SK-N-SH (cell line): ENCODE data around the gene EFHD1. TPM values are rescaled to one million over a fixed set of nuclear protein-coding genes. Genes with fewer than 3 reads are reported as not detected.

Experiments used
- CTCF ChIA-PET: fragments of 300-600, 350-600 bp; formaldehyde crosslinking; extraction: SDS; loops from one replicate; lab custom pipeline; 2021; lab: Yijun Ruan, JAX
- POLR2A ChIA-PET: fragments of 350-600 bp; sonication (Branson Sonifier 250); formaldehyde crosslinking; extraction: SDS; loops from one replicate; lab custom pipeline; 2020; ENCODE audit warnings: antibody characterized with exemption, inconsistent platforms; lab: Yijun Ruan, JAX
- DNase-seq: peaks from one replicate; pipeline ENCODE4 v3.0.0; 2012
- H2AFZ ChIP-seq: fragments of 200-600 bp; sonication (generic); 2 replicates; pipeline ENCODE4 v1.8.1; 2016; ENCODE audit warnings: antibody characterized with exemption, mild to moderate bottlenecking, low read depth
- H3F3A ChIP-seq: fragments of 200-600 bp; sonication (generic); replicated peaks from 2 replicates; pipeline ENCODE3; 2016; ENCODE audit warnings: antibody characterized with exemption, mild to moderate bottlenecking; ENCODE audit not compliant: insufficient read depth
- H3K27ac ChIP-seq, 2 experiments: fragments of 200-500 bp in 1 of 2; fragments of 200-600 bp in 1 of 2; sonication (Bioruptor generic) in 1 of 2; sonication (generic), shearing (Covaris generic) in 1 of 2; 2 replicates each; pipeline versions ENCODE4 v1.5.1 to v1.6.1; 2014 to 2016; ENCODE audit warnings: low read depth in 2 of 2, inconsistent platforms in 1 of 2, low read length in 1 of 2, mild to moderate bottlenecking in 1 of 2, mixed read lengths in 1 of 2
- H3K27me3 ChIP-seq: fragments of 200-600 bp; sonication (generic), shearing (Covaris generic); 2 replicates; pipeline ENCODE4 v1.6.1; 2016; ENCODE audit warnings: mixed run types; ENCODE audit not compliant: insufficient read depth
- H3K36me3 ChIP-seq, 2 experiments: fragments of 200-500 bp in 1 of 2; fragments of 200-600 bp in 1 of 2; sonication (Bioruptor generic) in 1 of 2; sonication (generic) in 1 of 2; replicated peaks in 1 of 2; 2 replicates each; pipeline versions ENCODE3 to v1.5.1; 2014 to 2016; ENCODE audit warnings: low read length in 1 of 2, mild to moderate bottlenecking in 1 of 2; ENCODE audit not compliant: insufficient read depth in 2 of 2, control insufficient read depth in 1 of 2
- H3K4me1 ChIP-seq, 2 experiments: fragments of 200-500 bp in 1 of 2; fragments of 200-600 bp in 1 of 2; sonication (Bioruptor generic) in 1 of 2; sonication (generic), shearing (Covaris generic) in 1 of 2; 2 replicates each; pipeline versions ENCODE4 v1.5.1 to v1.6.1; 2014 to 2016; ENCODE audit warnings: low read depth in 1 of 2, low read length in 1 of 2, mixed run types in 1 of 2; ENCODE audit not compliant: insufficient read depth in 2 of 2, control insufficient read depth in 1 of 2
- H3K4me2 ChIP-seq: fragments of 200-600 bp; sonication (generic), shearing (Covaris generic); 2 replicates; pipeline ENCODE4 v1.6.1; 2017; ENCODE audit warnings: mixed run types
- H3K4me3 ChIP-seq, 2 experiments: fragments of 200-500 bp in 1 of 2; fragments of 200-600 bp in 1 of 2; sonication (Bioruptor generic) in 1 of 2; sonication (generic), shearing (Covaris generic) in 1 of 2; 2 replicates each; pipeline versions ENCODE4 v1.5.1 to v1.8.1; 2014 to 2016; ENCODE audit warnings: low read depth in 2 of 2, inconsistent platforms in 1 of 2, low read length in 1 of 2, mild to moderate bottlenecking in 1 of 2, mixed read lengths in 1 of 2, moderate library complexity in 1 of 2
- H3K79me2 ChIP-seq: fragments of 200-600 bp; sonication (generic); 2 replicates; pipeline ENCODE4 v1.8.1; 2017; ENCODE audit warnings: mild to moderate bottlenecking; ENCODE audit not compliant: insufficient read depth
- H3K9ac ChIP-seq: fragments of 200-600 bp; sonication (generic); 2 replicates; pipeline ENCODE4 v1.6.1; 2017; ENCODE audit warnings: mixed run types
- H3K9me2 ChIP-seq: fragments of 200-600 bp; sonication (generic); 2 replicates; pipeline ENCODE4 v1.6.1; 2017; ENCODE audit warnings: mixed run types
- H3K9me3 ChIP-seq: fragments of 200-600 bp; sonication (generic); 2 replicates; pipeline ENCODE4 v1.6.1; 2017; ENCODE audit warnings: mixed run types, mild to moderate bottlenecking, moderate library complexity
- H4K20me1 ChIP-seq: fragments of 200-600 bp; sonication (generic); 2 replicates; pipeline ENCODE4 v1.6.1; 2017; ENCODE audit warnings: mild to moderate bottlenecking, mixed run types; ENCODE audit not compliant: insufficient read depth
- CHD2 ChIP-seq: fragments of 150-350 bp; IDR thresholded peaks from 2 replicates; pipeline ENCODE4 v1.6.1; 2018; ENCODE audit warnings: low read length; ENCODE audit not compliant: partially characterized antibody
- ELF1 ChIP-seq: IDR thresholded peaks from 2 replicates; pipeline ENCODE4 v1.4.0; 2012
- EP300 ChIP-seq, 2 experiments: IDR thresholded peaks; 2 replicates each; pipeline versions ENCODE4 v1.4.0 to v1.6.1; 2012; ENCODE audit warnings: borderline replicate concordance in 1 of 2, low read depth in 1 of 2, low read length in 1 of 2
- EZH2phosphoT487 ChIP-seq: fragments of 200-600 bp; sonication (generic); IDR thresholded peaks from 2 replicates; pipeline ENCODE4 v1.6.1; 2017; ENCODE audit warnings: low read depth, mixed run types, mild to moderate bottlenecking, antibody characterized with exemption, moderate library complexity, borderline replicate concordance
- FOXJ3 ChIP-seq: sonication (generic); formaldehyde crosslinking; IDR thresholded peaks from 2 replicates; pipeline ENCODE4 v1.5.1; 2020; ENCODE audit warnings: mild to moderate bottlenecking, missing genetic modification reagents
- GABPA ChIP-seq: IDR thresholded peaks from 2 replicates; pipeline ENCODE4 v1.4.0; 2012; ENCODE audit warnings: low read depth, mild to moderate bottlenecking
- GATA2 ChIP-seq: sonication (generic); formaldehyde crosslinking; IDR thresholded peaks from 2 replicates; pipeline ENCODE4 v1.5.0; 2020; ENCODE audit warnings: mild to moderate bottlenecking, missing genetic modification reagents
- MXI1 ChIP-seq: IDR thresholded peaks from 2 replicates; pipeline ENCODE4 v1.6.1; 2012; ENCODE audit warnings: mild to moderate bottlenecking, low read depth, low read length, improper control_type of control experiment
- NFIC ChIP-seq: IDR thresholded peaks from 2 replicates; pipeline ENCODE4 v1.4.0; 2012; ENCODE audit warnings: borderline replicate concordance
- POLR2AphosphoS5 ChIP-seq: IDR thresholded peaks from 2 replicates; pipeline ENCODE4 v1.6.1; 2012; ENCODE audit warnings: low read depth, low read length
- RCOR1 ChIP-seq: fragments of 150-350 bp; IDR thresholded peaks from 2 replicates; pipeline ENCODE4 v1.6.1; 2017; ENCODE audit warnings: antibody characterized with exemption, low read length
- RFX5 ChIP-seq: IDR thresholded peaks from 2 replicates; pipeline ENCODE4 v1.6.1; 2012; ENCODE audit warnings: mild to moderate bottlenecking, improper control_type of control experiment, low read length
- SIN3A ChIP-seq: IDR thresholded peaks from 2 replicates; pipeline ENCODE4 v1.6.1; 2012; ENCODE audit warnings: low read depth, mild to moderate bottlenecking, low read length, moderate library complexity, borderline replicate concordance
- SMC3 ChIP-seq: IDR thresholded peaks from 2 replicates; pipeline ENCODE4 v1.6.1; 2012; ENCODE audit warnings: low read depth, low read length, improper control_type of control experiment
- TAF1 ChIP-seq: IDR thresholded peaks from 2 replicates; pipeline ENCODE4 v1.6.1; 2012; ENCODE audit warnings: low read depth, mild to moderate bottlenecking, low read length, moderate library complexity, borderline replicate concordance
- TCF12 ChIP-seq: IDR thresholded peaks from 2 replicates; pipeline ENCODE4 v1.4.0; 2012
- ZBTB33 ChIP-seq: IDR thresholded peaks from 2 replicates; pipeline ENCODE4 v1.4.0; 2012; ENCODE audit warnings: low read depth, borderline replicate concordance
- WGBS: methylation state at CpG from one replicate; pipeline ENCODE4 v1.1.6; 2017; ENCODE audit warnings: low lambda C conversion rate; 5-methylcytosine and 5-hydroxymethylcytosine counted together
- polyA plus RNA-seq, 3 experiments: library from polyadenylated mRNA; depleted of rRNA; stranded (reverse); fragments of >200 nt; gene quantifications; 2 replicates each; pipeline ENCODE4 v1.2.3, GENCODE V29; 2012
- TF ChIP-seq, protein P1 (sequence below): IDR thresholded peaks from 2 replicates; pipeline ENCODE4 v1.4.0; 2012; ENCODE audit warnings: low read depth
- TF ChIP-seq, protein P2 (sequence below): fragments of 150-350 bp; IDR thresholded peaks from 2 replicates; pipeline ENCODE4 v1.6.1; 2017; ENCODE audit warnings: antibody characterized with exemption, low read length, low read depth, borderline replicate concordance
- TF ChIP-seq, protein P3 (sequence below): IDR thresholded peaks from 2 replicates; pipeline ENCODE4 v1.4.0; 2012; ENCODE audit warnings: low read depth, borderline replicate concordance

The EFHD1 gene
- polyA plus RNA-seq, 1 of the 3 experiments (the other 2 are of a cell fraction) = not detected

GRCh38 chr2:232723027-232723426 is 89.6 kb downstream of the EFHD1 start:
- WGBS = 100% methylated on average over 1 of the region's 1 CpG
- POLR2A ChIA-PET = interaction anchor here (0.6 kb wide), 1 partner anchor 545 kb away, joined by 4 read pairs; no protein-coding TSS in a partner anchor
- Histone ChIP-seq H3K27me3 (no peaks in the 10 kb centered on the region), H3K27ac (no peak overlapping the region), H3K9me3 (no peaks in the 10 kb centered on the region), H4K20me1 (peaks cover 34% of the 10 kb centered on the region), H2AFZ (no peak overlapping the region), H3K79me2 (peaks cover 94% of the 10 kb centered on the region), H3F3A (no peaks in the 10 kb centered on the region), H3K9me2 (no peaks in the 10 kb centered on the region), H3K4me3 (no peak overlapping the region)
- TF ChIP-seq EP300 (IDR thresholded peaks at IDR 0.05; ENCODE audit: borderline replicate concordance in 1 of 2, low read depth in 1 of 2, low read length in 1 of 2) (no peak), FOXJ3 (CRISPR knock-in tag) (no peak), TAF1 (no peak), GABPA (no peak), MXI1 (no peak), GATA2 (CRISPR knock-in tag) (no peak), EZH2phosphoT487 (no peak), SMC3 (no peak), ELF1 (no peak)
- TF ChIP-seq, protein P1, sequence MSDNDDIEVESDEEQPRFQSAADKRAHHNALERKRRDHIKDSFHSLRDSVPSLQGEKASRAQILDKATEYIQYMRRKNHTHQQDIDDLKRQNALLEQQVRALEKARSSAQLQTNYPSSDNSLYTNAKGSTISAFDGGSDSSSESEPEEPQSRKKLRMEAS = no peak
- TF ChIP-seq, protein P2, sequence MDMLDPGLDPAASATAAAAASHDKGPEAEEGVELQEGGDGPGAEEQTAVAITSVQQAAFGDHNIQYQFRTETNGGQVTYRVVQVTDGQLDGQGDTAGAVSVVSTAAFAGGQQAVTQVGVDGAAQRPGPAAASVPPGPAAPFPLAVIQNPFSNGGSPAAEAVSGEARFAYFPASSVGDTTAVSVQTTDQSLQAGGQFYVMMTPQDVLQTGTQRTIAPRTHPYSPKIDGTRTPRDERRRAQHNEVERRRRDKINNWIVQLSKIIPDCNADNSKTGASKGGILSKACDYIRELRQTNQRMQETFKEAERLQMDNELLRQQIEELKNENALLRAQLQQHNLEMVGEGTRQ = no peak
- TF ChIP-seq, protein P3, sequence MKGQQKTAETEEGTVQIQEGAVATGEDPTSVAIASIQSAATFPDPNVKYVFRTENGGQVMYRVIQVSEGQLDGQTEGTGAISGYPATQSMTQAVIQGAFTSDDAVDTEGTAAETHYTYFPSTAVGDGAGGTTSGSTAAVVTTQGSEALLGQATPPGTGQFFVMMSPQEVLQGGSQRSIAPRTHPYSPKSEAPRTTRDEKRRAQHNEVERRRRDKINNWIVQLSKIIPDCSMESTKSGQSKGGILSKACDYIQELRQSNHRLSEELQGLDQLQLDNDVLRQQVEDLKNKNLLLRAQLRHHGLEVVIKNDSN = no peak
- TF ChIP-seq, all 33 proteins: peak for 0
- DNase-seq = no peak
- no peak overlapping the region for H3K9ac ChIP-seq
- CTCF ChIA-PET = no interaction called here
- H3K4me2 ChIP-seq = no peak overlapping the region
- H3K36me3 ChIP-seq = peaks cover 10 to 16% of the 10 kb centered on the region in 2 experiments
- H3K4me1 ChIP-seq = no peaks in the 10 kb centered on the region; a peak in 1 of 4 replicates

DNA sequence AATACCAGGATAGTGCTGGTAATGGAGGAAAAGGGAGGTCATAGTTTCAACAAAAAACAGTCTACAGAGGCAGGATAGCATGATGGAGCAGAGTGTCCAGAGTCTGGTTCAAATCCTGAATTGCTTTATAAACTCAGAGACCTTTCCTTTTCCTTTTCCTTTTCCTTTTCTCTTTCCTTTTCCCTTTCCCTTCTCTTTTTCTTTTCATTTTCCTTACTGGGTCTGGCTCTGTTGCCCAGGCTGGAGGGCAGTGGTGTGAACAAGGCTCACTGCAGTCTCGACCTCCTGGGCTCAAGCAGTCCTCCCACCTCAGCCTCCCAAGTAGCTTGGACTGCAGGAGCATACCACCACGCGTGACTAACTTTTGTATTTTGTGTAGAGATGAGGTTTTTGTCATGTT is 95.4 kb downstream of the EFHD1 start:
- Histone ChIP-seq H2AFZ (no peak overlapping the region), H3K9me2 (no peaks in the 10 kb centered on the region), H3K4me1 (no peaks in the 10 kb centered on the region; a peak in 2 of 4 replicates), H3K27ac (no peak overlapping the region), H3K4me2 (no peak overlapping the region), H4K20me1 (peaks cover 30% of the 10 kb centered on the region)
- no peak for DNase-seq
- CTCF ChIA-PET = interaction anchor here (0.7 kb wide), 1 partner anchor 85 kb away, joined by 3 read pairs; no protein-coding TSS in a partner anchor
- TF ChIP-seq ZBTB33 (no peak), NFIC (no peak), RFX5 (no peak), CHD2 (no peak), POLR2AphosphoS5 (no peak), TCF12 (no peak), SIN3A (no peak), GATA2 (CRISPR knock-in tag) (no peak), SMC3 (no peak), FOXJ3 (CRISPR knock-in tag) (no peak), GABPA (no peak), RCOR1 (no peak)
- TF ChIP-seq, protein P3 = no peak
- TF ChIP-seq, all 33 proteins: peak for 0
- 100% methylated on average over 3 of the region's 3 CpGs for WGBS
- peaks cover 8% of the 10 kb centered on the region for H3F3A ChIP-seq
- peaks cover 11 to 21% of the 10 kb centered on the region in 2 experiments for H3K36me3 ChIP-seq
- H3K4me3 ChIP-seq = no peak overlapping the region
- H3K9me3 ChIP-seq = no peaks in the 10 kb centered on the region
- H3K79me2 ChIP-seq = peaks cover 76% of the 10 kb centered on the region
- H3K27me3 ChIP-seq = no peaks in the 10 kb centered on the region
- POLR2A ChIA-PET = no interaction called here
- H3K9ac ChIP-seq = no peak overlapping the region
